Right ventricle myocardium inferior (tissue), 1 donor: ENCODE data around the gene FGD5. TPM values are rescaled to one million over a fixed set of nuclear protein-coding genes. Genes with fewer than 3 reads are reported as not detected.

Experiments
- ATAC-seq: fragments of 200-7000 bp; cut with Tn5 transposase; one replicate; pipeline ENCODE4 v1.9.1; 2020; ENCODE audit warnings: mild to moderate bottlenecking, moderate library complexity
- DNase-seq: peaks from one replicate; pipeline ENCODE4 v3.0.0; 2021; ENCODE audit errors: missing footprints
- intact Hi-C: fragments of 100-400 bp; cut with DNase I; formaldehyde crosslinking; loops from one replicate; pipeline ENCODE4 v1.11.0; 2022
- total RNA-seq: library from RNA; stranded (reverse); fragmentation: NEBNext Ultra II Directional; extraction: Animal tissue kit (Norgen Biotek cat#: 25700); gene quantifications from one replicate; pipeline ENCODE4 v1.2.1, GENCODE V29; 2021
- donor health status: DM: no; HTN: yes; CAD: no; lungs with severe emphysema.

FGD5 gene
- total RNA-seq, 1 donor from 2014 or later: 16.5 TPM

DNA sequence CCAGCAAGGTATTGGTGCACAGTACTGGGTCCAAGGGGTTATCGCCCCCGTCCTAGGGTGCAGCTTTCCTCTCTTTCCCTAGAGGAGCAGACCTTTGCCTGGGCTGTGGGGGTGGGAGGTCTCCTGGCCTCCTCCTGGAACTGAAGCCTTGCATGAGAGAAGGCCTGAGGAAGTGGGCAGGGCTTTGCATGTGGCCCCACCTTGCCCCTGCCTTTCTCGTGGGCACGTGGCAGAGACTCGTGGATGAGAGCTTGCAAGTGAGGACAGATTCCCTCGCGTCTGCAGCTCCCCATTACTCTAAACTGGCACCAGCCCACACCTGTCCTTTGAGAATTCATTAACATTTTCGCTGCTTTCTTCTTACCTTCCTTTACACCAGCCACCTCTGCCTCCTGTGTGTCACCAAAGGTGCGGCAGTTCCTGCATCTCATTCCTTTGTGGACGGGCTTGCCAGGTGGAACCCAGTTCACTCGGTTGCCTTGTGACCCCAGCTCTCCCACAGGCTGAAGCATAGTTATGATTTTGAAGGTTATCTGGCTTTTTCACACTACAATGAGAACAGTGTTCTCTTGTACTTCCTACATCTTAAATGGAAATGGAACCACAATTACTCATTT, 87.7 kb downstream of the FGD5 start:
- intact Hi-C loops: no loop called here
- no peak for ATAC-seq
- DNase-seq: no peak

DNA sequence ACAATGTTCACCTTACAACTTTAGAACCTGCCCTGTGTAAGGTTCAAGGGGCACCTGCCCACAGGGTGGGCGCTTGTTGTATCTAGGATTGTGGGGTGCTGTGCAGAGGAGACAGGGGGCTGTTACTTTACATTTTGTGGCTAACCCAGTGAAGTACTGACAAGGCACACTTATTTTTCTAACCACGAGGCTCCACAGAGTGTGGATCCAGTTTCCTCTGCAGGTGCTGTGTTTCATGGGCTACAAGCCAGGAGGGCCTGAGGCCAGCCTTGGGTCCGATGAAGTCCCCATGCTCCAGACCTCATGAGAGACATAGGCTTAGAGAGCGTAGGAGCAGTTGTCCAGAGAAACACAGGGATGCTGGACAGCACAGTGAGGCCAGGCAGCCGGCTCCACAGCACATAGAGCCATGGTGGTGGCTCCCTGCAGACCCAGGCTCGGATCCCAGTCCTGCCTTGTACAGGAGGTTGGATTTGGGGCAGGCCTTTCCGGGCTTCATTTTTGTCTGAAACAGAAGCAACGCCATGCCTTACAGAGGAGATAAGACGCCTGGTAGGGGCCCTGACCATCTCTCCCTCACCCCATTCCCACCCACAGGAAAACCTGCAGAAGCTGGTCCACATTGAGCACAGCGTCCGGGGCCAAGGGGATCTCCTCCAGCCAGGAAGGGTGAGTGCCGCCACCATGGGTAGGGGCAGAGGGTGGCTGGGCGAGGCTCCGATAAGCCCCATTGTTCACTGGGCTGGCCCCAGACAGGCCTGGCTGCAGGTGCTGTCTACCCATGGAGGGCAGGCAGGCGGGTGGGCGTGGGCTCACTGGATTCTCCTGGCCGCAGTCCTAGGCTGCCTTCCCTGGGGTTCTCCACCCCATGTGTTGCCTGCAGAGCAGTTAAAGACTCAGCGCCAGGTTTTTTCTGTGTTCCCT, 88.5 kb downstream of the FGD5 start:
- DNase-seq (no peak), ATAC-seq (peak; percentile 45)
- intact Hi-C loops: no loop called here

DNA sequence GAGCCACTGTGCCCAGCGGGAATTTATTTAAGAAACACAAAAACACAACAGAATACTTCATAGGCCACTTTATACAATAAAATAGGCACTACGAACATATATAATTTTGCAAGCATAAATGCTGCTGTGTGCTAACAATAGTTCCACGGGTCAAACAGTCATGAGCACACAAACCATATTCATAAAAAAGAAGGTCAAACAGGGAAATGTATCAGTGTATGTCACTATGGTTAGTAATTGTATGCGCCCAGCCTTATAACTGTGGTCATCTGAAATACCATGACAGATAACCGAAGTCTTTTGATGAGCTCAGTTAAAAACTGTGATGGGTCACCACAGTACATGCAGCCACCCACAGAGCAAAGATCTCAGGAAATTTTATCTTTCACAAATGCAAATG, 90.5 kb downstream of the FGD5 start:
- intact Hi-C loops: no loop called here
- no peak for DNase-seq
- ATAC-seq: no peak

DNA sequence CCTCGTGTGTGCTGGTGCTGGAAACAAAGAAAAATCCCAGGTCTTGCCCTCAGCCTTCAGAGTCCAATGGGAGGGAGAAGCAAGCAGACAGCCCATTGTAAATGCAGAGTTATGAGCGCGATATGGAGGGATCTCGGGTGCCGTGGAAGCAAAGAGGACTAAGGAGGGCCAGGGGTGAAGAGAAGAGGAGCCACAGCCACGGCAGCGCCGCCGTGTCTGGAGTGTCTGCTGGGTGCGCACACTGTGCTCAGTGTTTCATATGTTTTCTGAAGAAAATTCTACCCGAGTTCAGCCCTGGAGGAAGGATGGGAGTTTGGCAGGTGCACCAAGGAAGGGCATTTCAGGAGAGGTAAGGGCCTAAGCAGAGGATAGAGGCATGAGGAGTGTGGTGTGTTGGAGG, 92.9 kb downstream of the FGD5 start:
- DNase-seq (no peak), ATAC-seq (no peak)
- intact Hi-C loops: no loop called here

DNA sequence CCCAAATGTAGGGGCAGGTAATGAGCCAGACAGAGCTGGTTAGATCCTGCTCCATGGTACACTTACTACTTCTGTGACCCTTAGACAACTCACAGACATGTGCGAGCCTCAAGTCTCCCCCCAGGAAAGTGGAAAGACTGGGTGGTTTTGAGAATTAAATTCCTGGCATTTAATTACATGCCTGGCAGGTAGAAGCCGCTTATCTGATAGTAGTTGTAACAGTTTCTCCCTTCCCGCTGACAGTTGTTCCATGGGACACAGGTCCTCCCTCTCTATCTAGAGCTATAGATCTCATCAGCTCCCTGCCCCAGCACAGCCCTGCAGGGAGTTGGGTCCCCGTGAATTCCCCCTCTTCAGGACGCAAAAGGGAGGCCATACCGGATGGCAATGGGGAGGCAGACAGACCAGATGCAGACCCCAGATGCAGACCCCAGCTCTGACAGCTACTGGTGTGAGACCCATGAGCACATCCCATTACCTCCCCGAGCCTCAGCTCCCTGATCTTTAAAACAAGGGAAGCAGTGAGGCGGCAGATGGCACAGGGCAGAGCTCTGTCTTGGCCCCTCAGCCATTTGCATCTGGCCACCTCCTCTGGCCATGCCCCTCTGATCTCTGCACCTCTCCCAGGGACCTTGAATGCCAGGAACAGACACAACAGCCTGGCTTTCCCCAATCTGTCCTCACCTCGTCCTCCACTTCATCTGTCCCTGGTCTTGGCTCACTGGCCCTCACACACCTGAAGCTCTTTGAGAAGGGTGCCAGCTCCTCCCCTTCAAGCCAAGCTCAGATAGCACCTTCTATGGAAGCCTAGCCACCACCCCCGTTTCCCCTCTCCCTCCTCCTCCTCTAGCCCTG, 94.5 kb downstream of the FGD5 start:
- DNase-seq (peak; percentile 20), ATAC-seq (no peak)
- intact Hi-C loops: no loop called here

DNA sequence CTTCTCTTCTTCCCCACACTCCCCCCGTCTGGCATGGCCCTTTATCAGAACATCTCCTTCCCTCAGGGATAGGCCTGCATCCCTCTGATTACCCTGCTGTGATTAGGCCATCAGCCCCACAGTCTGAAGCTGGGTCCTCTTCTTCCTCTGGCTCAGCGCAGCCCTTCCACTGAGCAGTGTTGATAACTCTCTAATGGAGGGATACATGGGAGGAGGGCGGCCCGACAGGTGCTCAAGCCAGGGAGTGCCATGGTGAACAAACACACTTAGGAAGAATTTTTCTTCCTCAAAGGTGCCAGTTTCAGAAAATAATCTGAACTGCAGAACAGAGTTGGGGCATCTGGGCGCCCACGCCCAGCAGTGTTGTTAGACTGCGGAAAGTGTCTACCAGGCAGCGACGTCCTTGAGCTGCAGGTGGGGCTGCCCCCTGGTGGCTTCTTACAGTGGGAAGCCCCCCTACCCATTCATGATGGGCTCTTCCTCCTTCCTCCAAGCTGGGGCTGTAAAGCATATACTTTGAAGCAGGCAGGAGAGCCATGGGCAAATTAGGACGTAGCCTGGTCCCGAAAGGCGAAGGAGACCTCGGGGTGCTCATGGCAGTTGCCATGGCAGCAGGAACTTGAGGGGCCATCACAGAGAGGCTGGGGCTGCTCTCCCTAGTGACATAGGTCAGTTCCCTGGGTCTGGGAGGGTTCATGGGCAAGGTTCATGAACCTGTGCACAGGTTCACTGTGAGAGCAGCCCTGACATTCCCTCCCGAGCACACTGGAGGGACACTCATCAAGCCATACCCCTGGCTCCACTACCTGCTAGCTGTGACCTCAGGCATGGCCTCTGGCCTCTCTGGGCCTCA, 95.4 kb downstream of the FGD5 start:
- peak; percentile 60 for DNase-seq
- no peak for ATAC-seq
- intact Hi-C loops: no loop called here

DNA sequence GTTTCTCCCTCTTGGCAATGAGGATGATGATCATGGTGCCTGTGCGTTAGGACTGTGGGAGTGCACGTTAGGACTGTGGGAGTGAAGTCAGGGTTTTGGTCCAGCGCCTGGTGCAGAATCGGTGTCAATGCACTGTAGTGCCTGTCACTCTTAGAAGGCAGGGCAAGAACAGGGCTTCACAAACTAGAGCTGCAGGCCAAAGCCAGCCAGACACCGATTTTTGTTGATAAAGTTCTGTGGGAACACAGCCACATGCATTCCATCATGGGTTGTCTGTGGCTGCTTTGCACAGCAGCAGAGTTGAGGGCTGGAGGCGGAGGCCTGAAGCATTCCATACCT, 96.0 kb downstream of the FGD5 start:
- intact Hi-C loops: no loop called here
- peak; percentile 25 for DNase-seq
- no peak for ATAC-seq

DNA sequence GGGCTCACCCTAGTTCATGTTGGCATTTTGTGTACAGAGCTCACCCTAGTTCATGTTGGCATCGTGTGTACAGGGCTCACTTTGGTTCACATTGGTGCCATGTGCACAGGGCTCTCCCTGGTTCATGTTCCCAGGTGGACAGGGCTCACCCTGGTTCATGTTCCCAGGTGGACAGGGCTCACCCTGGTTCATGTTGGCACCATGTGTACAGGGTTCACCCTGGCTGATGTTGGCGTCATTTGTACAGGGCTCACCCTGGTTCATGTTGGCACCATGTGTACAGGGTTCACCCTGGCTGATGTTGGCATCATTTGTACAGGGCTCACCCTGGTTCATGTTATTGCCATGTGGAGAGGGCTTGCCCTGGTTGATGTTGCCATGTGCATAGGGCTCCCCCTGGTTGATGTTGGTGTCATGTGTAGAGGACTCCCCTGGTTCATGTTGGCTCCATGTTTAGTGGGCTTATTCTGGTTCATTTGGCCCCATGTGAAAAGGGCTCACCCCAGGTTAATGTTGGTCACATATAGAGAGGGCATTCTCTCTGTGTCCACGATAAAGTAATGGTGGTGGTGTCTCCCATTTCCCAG, 97.0 kb downstream of the FGD5 start:
- peak; percentile 43 for ATAC-seq
- DNase-seq: peak; percentile 37
- intact Hi-C loops: no loop called here

DNA sequence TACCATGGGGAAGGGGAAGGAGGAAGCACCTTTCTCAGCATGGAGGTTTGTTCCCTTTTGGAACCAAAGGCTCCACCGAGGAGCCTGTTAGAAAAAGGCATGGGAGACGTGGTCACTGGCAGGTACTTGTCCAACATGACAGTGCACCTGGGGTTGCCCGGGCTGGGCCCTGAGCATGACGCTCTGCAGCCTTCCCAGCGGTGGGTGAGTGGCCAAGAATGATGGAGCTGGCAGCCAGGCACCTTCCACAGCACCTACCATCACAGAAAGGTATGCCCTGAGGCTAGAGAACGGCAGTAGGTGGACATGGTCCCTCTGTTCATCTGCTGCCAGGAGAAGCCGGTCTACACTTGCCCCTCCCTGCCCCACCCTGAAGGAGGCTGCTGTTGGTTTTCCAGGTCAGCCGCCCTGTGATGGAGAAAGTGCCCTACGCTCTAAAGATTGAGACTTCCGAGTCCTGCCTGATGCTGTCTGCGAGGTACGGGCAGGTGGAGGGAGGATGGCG, 99.6 kb downstream of the FGD5 start:
- intact Hi-C loops: no loop called here
- DNase-seq (peak; percentile 41), ATAC-seq (no peak)

DNA sequence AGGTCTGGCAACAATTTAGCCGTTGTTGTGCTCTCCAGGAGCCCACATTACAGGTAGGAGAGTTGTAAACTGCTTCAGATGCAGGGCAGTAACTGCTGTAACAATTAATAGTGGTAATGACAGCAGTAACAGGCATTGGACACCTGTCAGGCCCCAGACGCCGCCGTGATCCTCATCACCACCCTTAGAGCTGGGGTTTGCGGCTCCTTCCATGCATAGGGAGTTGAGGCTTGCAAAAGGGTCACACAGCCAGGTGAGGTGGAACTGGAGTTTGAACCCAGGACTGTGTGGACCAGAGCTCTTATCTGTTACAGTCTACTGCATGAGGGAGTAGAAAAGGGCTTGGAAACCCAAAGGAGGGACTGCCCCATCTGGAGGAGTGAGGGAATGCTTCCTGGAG, 101.8 kb downstream of the FGD5 start:
- intact Hi-C loops: loop anchor here (5.0 kb wide), 1 partner anchor 413 kb away; no protein-coding TSS in a partner anchor
- DNase-seq: peak; percentile 25
- ATAC-seq: no peak

DNA sequence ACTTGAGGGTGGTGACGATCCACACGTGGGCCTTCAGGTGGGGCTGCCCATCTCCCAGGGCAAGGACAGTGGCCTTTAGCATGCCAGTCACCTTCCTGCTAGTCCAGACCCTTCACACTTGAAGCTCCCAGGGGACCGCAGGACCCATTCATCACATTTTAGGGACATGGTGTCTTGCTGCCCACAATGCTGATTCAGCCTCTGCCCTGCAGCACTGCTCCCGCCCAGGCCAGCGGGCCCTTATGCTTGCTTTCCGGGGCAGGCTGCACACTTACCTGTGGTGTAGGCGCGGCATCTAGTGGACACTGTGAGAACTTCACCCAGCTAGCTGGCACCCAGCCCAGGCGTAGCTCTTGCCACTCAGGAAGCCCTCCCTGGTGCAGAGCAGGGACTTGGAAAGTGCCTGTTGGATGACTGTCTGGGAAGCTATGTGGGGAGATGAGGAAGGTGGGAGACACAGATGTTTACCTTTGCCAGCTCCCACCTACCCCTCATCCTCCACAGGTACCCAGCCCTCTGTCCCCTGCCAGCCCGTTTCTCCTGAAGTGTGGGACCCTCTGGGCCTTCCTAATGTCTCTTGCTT, 102.4 kb downstream of the FGD5 start:
- ATAC-seq (peak; percentile 93), DNase-seq (peak; percentile 94)
- intact Hi-C loops: loop anchor here (1.0 to 5.0 kb wide), 3 partner anchors 130 to 414 kb away; no protein-coding TSS in a partner anchor

DNA sequence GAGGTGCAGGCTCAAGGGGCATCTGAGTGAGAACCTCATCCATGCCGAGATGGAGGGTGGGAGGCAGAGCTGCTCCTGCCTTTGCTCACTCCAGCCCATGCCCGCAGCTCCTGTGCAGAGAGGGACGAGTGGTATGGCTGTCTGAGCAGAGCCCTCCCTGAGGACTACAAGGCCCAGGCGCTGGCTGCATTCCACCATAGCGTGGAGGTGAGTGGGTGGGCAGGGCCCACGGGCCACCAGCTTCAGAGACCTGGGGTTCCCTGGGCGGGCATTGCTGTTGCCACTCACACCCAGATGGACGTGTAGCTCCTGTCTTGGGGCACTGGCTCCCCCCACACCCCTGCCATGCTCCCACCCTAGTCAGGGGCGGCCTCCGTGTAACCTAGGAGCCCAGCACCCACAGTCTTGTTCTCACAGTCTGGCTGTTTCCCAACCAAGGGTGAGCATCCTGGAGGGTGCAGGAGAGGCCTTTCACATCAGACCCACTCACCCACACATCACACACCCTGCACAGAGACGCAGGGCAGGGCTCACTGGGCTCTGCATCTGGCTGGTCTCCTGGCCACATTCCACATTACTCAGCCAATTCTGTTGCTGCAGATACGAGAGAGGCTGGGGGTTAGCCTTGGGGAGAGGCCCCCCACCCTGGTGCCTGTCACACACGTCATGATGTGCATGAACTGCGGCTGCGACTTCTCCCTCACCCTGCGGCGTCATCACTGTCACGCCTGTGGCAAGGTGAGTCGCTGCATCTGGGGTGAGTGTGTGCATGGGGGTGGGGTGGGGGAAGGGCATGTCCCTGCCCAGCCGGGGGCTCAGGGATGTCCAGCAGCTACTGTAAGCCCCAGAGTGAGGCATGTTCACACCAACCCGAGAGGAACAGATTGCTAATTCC, 103.3 kb downstream of the FGD5 start:
- ATAC-seq: no peak
- intact Hi-C loops: loop anchor here (1.0 to 5.0 kb wide), 3 partner anchors 131 to 415 kb away; no protein-coding TSS in a partner anchor
- DNase-seq: peak; percentile 60

DNA sequence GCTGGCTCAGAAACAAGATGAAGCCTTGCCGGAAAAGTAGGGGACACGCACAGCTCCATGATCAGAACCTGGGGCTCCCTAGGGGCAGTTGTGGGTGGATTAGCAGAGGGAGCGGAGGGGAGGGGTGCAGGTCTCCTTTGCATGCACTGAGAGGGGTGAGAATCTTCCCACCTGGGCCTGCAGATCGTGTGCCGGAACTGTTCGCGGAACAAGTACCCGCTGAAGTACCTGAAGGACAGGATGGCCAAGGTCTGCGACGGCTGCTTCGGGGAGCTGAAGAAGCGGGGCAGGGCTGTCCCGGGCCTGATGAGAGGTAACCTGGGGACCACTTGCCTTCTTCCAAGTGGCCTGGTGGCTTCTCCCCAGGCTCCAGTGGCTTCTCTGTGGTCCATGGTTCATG, 104.1 kb downstream of the FGD5 start:
- peak; percentile 53 for DNase-seq
- intact Hi-C loops: loop anchor here (5.0 kb wide), 1 partner anchor 416 kb away; no protein-coding TSS in a partner anchor
- ATAC-seq: no peak

DNA sequence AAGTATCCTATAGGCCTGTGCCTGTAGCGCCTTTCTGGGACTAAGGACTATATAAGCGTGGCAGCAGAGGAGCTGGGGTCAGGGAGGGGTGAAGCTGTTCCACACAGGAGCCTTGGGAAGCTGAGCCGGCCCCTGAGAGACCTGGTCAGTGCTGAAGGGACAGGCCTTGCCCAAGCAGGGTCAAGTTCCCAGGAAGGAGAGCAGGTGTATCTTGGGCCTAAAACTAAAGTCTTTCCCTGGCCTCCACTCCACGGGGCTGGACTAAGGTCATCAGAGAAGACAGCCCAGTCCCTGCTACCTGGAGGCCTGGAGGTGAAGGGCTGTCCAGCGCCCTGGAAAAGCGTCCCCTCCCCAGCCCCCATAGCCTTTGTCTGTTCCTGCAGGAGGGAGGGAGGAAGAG, 104.7 kb downstream of the FGD5 start:
- ATAC-seq: no peak
- intact Hi-C loops: loop anchor here (5.0 kb wide), 1 partner anchor 416 kb away; no protein-coding TSS in a partner anchor

DNA sequence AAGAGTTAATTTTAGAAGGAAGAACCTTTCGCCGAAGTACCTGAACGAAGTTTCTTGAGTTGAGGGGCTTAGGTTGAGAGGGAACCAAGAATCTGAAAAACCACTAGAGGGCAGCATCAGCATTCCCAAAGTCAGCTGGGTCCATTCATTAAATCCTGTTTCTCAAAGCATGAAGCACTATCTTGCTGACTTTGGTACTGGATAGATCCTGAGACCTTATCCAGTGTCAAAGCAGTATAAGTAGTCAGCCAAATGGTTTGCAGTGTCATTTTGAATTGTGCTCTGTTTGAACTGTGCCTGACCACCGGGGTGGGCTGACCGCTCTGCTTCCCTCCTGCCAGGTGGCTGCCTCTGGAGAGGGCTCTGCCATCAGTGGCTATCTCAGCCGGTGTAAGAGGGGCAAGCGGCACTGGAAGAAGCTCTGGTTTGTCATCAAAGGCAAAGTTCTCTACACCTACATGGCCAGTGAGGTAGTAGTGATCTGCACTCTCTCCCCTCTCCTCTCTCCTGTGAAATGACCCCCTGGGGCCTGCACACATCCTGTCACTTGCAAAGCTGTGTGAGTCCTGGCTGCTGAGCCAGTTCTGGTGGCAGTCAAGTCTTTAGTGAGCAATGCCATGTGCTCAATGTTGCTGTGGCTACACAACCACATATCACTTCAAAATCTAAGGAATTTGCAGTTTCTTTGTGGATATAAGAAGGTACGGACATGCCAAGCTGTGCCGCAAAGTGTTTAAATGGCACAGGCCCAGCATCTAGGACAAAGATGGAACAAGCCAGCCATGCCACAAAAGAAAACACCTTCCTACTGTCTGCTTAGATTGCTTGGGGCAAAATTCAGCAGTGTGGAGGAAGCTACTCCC, 107.2 kb downstream of the FGD5 start:
- intact Hi-C loops: loop anchor here (5.0 kb wide), 1 partner anchor 121 kb away; no protein-coding TSS in a partner anchor
- peak; percentile 8 for DNase-seq
- no peak for ATAC-seq

More for the DNA sequence above, 104.7 kb downstream of the FGD5 start:
- DNase-seq: peak; percentile 34
